SU-DHL-6 (cell line): Measurements from ENCODE around the gene ERCC4.

ENCODE experiments used
- CTCF ChIP-seq: fragments of 200-600 bp; sonication (generic); IDR thresholded peaks from one replicate; pipeline ENCODE4 v1.5.1; 2017; ENCODE audit warnings: antibody characterized with exemption, mild to moderate bottlenecking, low read length, moderate library complexity; ENCODE audit not compliant: insufficient read depth, poor library complexity, severe bottlenecking
- EZH2phosphoT487 ChIP-seq: fragments of 200-600 bp; sonication (generic), shearing (Covaris generic); conservative IDR thresholded peaks from 2 replicates; pipeline ENCODE4 v1.6.1; 2018; ENCODE audit warnings: mild to moderate bottlenecking, antibody characterized with exemption, low read length, moderate library complexity, mixed read lengths

GRCh38 chr16:13995194-13995593 is 75.2 kb downstream of the ERCC4 start:
- no peak for TF ChIP-seq CTCF
- no peak for TF ChIP-seq EZH2phosphoT487
